K562 (cell line): ENCODE measurements around the gene TRIM37. TPM values are rescaled to one million over a fixed set of nuclear protein-coding genes. Genes with fewer than 3 reads are reported as not detected.

Experiments
- ATAC-seq: fragments of 200-7000 bp; cut with Tn5 transposase; 3 replicates; pipeline ENCODE4 v1.9.1; 2020; ENCODE audit warnings: moderate library complexity
- BruUV-seq: library from RNA; stranded (reverse); fragments of 400-500 nt; replicated peaks from 2 replicates; lab custom pipeline; 2021; lab: Mats Ljungman, UMichigan
- CTCF ChIA-PET: fragments of 300-600 bp; formaldehyde crosslinking; extraction: SDS; loops from one replicate; lab custom pipeline; 2021; ENCODE audit warnings: low intra/inter-chr PET ratio; lab: Yijun Ruan, JAX
- POLR2A ChIA-PET: fragments of 300-600, 350-650 bp; sonication (Branson Sonifier 250); formaldehyde crosslinking; extraction: SDS; loops from one replicate; lab custom pipeline; 2021; ENCODE audit warnings: antibody characterized with exemption, inconsistent platforms; lab: Yijun Ruan, JAX
- DNase-seq, 4 experiments: peaks; one replicate each; pipeline versions ENCODE4 v3.0.0 to v3.0.0-alpha.2; 2011 to 2018; ENCODE audit warnings: low spot score in 3 of 4, mixed read lengths in 3 of 4; ENCODE audit errors: extremely low read depth in 1 of 4
- FAIRE-seq: peaks from 2 replicates; lab custom pipeline; 2011; peaks lifted over from hg19 to GRCh38; lab: Jason Lieb, UNC
- H2AFZ ChIP-seq: 2 replicates; pipeline ENCODE4 v1.6.0; 2011; ENCODE audit warnings: low read depth, low read length, control low read depth, inconsistent platforms
- H3K27ac ChIP-seq: fragments of 200-600 bp; 3 replicates; pipeline ENCODE4 v1.8.0; 2011; ENCODE audit warnings: low read depth, mild to moderate bottlenecking, control low read depth, inconsistent platforms, low read length, moderate library complexity, mixed read lengths; ENCODE audit errors: extremely low read depth
- H3K27me3 ChIP-seq, 2 experiments: fragments of 300-600 bp in 1 of 2; 2 replicates in 1 of 2; 3 replicates in 1 of 2; pipeline versions ENCODE4 v1.6.0 to v1.8.0; 2011; ENCODE audit warnings: inconsistent platforms in 2 of 2, low read length in 2 of 2, mild to moderate bottlenecking in 1 of 2, mixed read lengths in 1 of 2, moderate library complexity in 1 of 2; ENCODE audit not compliant: control insufficient read depth in 2 of 2, insufficient read depth in 2 of 2
- H3K36me3 ChIP-seq: fragments of 300-600 bp; 3 replicates; pipeline ENCODE4 v1.8.0; 2011; ENCODE audit warnings: mild to moderate bottlenecking, low read length, inconsistent platforms; ENCODE audit not compliant: control insufficient read depth, insufficient read depth
- H3K4me1 ChIP-seq, 2 experiments: fragments of 200-600 bp in 1 of 2; replicated peaks in 1 of 2; 2 replicates in 1 of 2; 3 replicates in 1 of 2; pipeline versions ENCODE4 v1.5.1 to v1.8.0; 2011; ENCODE audit warnings: inconsistent platforms in 2 of 2, low read length in 2 of 2, mild to moderate bottlenecking in 1 of 2, mixed read lengths in 1 of 2, moderate library complexity in 1 of 2; ENCODE audit not compliant: control insufficient read depth in 2 of 2, insufficient read depth in 2 of 2
- H3K4me2 ChIP-seq: 2 replicates; pipeline ENCODE4 v1.6.1; 2011; ENCODE audit warnings: low read length, control low read depth, inconsistent platforms, mixed read lengths; ENCODE audit not compliant: insufficient read depth
- H3K4me3 ChIP-seq: fragments of 200-600 bp; sonication (generic), shearing (Covaris generic); 2 replicates; pipeline ENCODE4 v1.5.1; 2016; ENCODE audit warnings: control low read depth, inconsistent platforms
- H3K79me2 ChIP-seq: fragments of 200-600 bp; 3 replicates; pipeline ENCODE4 v1.8.0; 2011; ENCODE audit warnings: low read length, inconsistent platforms; ENCODE audit not compliant: control insufficient read depth, insufficient read depth
- H3K9ac ChIP-seq, 2 experiments: 2 replicates each; pipeline versions ENCODE4 v1.6.0 to v1.6.1; 2011; ENCODE audit warnings: low read depth in 2 of 2, low read length in 2 of 2, control low read depth in 1 of 2, inconsistent platforms in 1 of 2, mild to moderate bottlenecking in 1 of 2, mixed read lengths in 1 of 2; ENCODE audit not compliant: insufficient read depth in 1 of 2
- H3K9me1 ChIP-seq: one replicate; pipeline ENCODE4 v1.6.0; 2011; ENCODE audit warnings: inconsistent platforms, mild to moderate bottlenecking, low read length, moderate library complexity; ENCODE audit not compliant: control insufficient read depth, insufficient read depth
- H3K9me3 ChIP-seq: replicated peaks from 2 replicates; pipeline ENCODE4 v1.5.1; 2011; ENCODE audit warnings: low read depth, low read length, inconsistent platforms; ENCODE audit not compliant: control insufficient read depth, insufficient read depth
- H4K20me1 ChIP-seq: replicated peaks from 2 replicates; pipeline ENCODE4 v1.6.1; 2011; ENCODE audit warnings: low read length, inconsistent platforms, mixed read lengths; ENCODE audit not compliant: control insufficient read depth, insufficient read depth
- CGGBP1 ChIP-seq: fragments of 250-450 bp; sonication (Bioruptor Pico); IDR thresholded peaks from 2 replicates; pipeline ENCODE4 v1.9.0; 2021; ENCODE audit warnings: mild to moderate bottlenecking
- CSDE1 ChIP-seq, 2 experiments: fragments of 450-650 bp; IDR thresholded peaks; 2 replicates each; pipeline ENCODE4 v1.6.1; 2016; ENCODE audit warnings: mild to moderate bottlenecking in 1 of 2
- DLX4 ChIP-seq: fragments of 250-450 bp; sonication (Bioruptor Pico); IDR thresholded peaks from 2 replicates; pipeline ENCODE4 v1.6.1; 2021; ENCODE audit warnings: mild to moderate bottlenecking
- E2F8 ChIP-seq: fragments of 450-650 bp; IDR thresholded peaks from 2 replicates; pipeline ENCODE4 v1.7.1; 2018; ENCODE audit warnings: mild to moderate bottlenecking, low read depth; ENCODE audit not compliant: partially characterized antibody
- KAT7 ChIP-seq: sonication (generic); formaldehyde crosslinking; IDR thresholded peaks from 2 replicates; pipeline ENCODE4 v1.8.0; 2022; ENCODE audit warnings: missing genetic modification reagents, mild to moderate bottlenecking, borderline replicate concordance
- NKRF ChIP-seq: fragments of 450-650 bp; IDR thresholded peaks from 2 replicates; pipeline ENCODE4 v1.6.1; 2016; ENCODE audit warnings: borderline replicate concordance
- RFX1 ChIP-seq: fragments of 450-650 bp; IDR thresholded peaks from 2 replicates; pipeline ENCODE4 v1.6.1; 2016; ENCODE audit warnings: mild to moderate bottlenecking, moderate library complexity
- STAT6 ChIP-seq: sonication (generic); formaldehyde crosslinking; IDR thresholded peaks from 2 replicates; pipeline ENCODE4 v1.8.1; 2023; ENCODE audit warnings: mild to moderate bottlenecking, missing genetic modification reagents
- SUPT5H ChIP-seq: fragments of 450-650 bp; IDR thresholded peaks from 2 replicates; pipeline ENCODE4 v1.6.1; 2016
- TBL1XR1 ChIP-seq, 2 experiments: IDR thresholded peaks; 2 replicates each; pipeline ENCODE4 v1.6.1; 2012; ENCODE audit warnings: improper control_type of control experiment in 2 of 2, low read length in 2 of 2, mild to moderate bottlenecking in 1 of 2
- TSC22D4 ChIP-seq: fragments of 450-650 bp; IDR thresholded peaks from 2 replicates; pipeline ENCODE4 v1.6.1; 2016; ENCODE audit warnings: missing genetic modification characterization, missing biosample characterization, control low read depth
- ZNF165 ChIP-seq: fragments of 250-450 bp; sonication (Bioruptor Pico); IDR thresholded peaks from 2 replicates; pipeline ENCODE4 v1.4.0; 2020; ENCODE audit warnings: borderline replicate concordance
- ZNF197 ChIP-seq: fragments of 200-800 bp; sonication (Bioruptor generic); IDR thresholded peaks from 2 replicates; pipeline ENCODE4 v1.6.1; 2016; ENCODE audit warnings: low read depth, missing genetic modification characterization, missing compliant biosample characterization
- ZNF436 ChIP-seq: fragments of 250-450, 450-650 bp; sonication (Bioruptor Pico); formaldehyde crosslinking; IDR thresholded peaks from 2 replicates; pipeline ENCODE4 v1.7.0; 2020; ENCODE audit warnings: mild to moderate bottlenecking
- WGBS: fragments of 100-300 bp; shearing (Covaris generic); methylation state at CpG from one replicate; pipeline ENCODE4 v1.1.6; 2016; ENCODE audit warnings: low coverage, mixed read lengths; ENCODE audit not compliant: insufficient coverage; ENCODE audit errors: missing lambda C conversion rate; 5-methylcytosine and 5-hydroxymethylcytosine counted together
- in situ Hi-C: fragments of 300-500 bp; cut with MboI; formaldehyde crosslinking; loops from 4 replicates; pipeline ENCODE4 v1.15.0; 2018; ENCODE audit warnings: inconsistent platforms, mixed read lengths
- intact Hi-C: fragments of 100-400 bp; cut with micrococcal nuclease; formaldehyde crosslinking; loops from 2 replicates; pipeline ENCODE4 v1.14.2; 2022
- polyA plus RNA-seq, 8 experiments: library from polyadenylated mRNA; depleted of rRNA in 4 of 8; stranded (reverse) in 5 of 8; unstranded in 3 of 8; fragments of >200 nt; fragmentation: Nextera tagmentation in 2 of 8; fragmentation: Illumina TruSeq in 1 of 8; extraction: Ambion mirVana in 2 of 8; extraction: Trizol in 1 of 8; gene quantifications; 2 replicates each; pipeline versions ENCODE4 v1.2.1 to v1.2.3, GENCODE V29; 2011 to 2014; ENCODE audit warnings: inconsistent platforms in 1 of 8, missing spikeins in 1 of 8
- total RNA-seq, 7 experiments: library from RNA; depleted of rRNA in 6 of 7; stranded (reverse); fragments of >200 nt in 6 of 7; fragmentation: Illumina TruSeq in 2 of 7; extraction: Trizol in 2 of 7; gene quantifications; 2 replicates each; pipeline versions ENCODE4 v1.2.1 to v1.2.3, GENCODE V29; 2011 to 2021; ENCODE audit warnings: low replicate concordance in 1 of 7

The TRIM37 gene
- total and polyA plus RNA-seq, 9 of the 15 experiments (the other 6 are each of a cell fraction or from before 2014, with no cell fraction given): 4.5 to 31.4 (median 23.8) TPM

- CTCF ChIA-PET: no interaction called here
- POLR2A ChIA-PET: interaction anchor here (0.7 to 2.4 kb wide), 9 partner anchors 8 to 476 kb away, joined by 4 to 18 read pairs (median 6); partner anchors contain the start of genes PRR11 and SKA2
- TF ChIP-seq ZNF197: no peak
- TF ChIP-seq NKRF: 0 out of 2 replicates have a peak, but pooled peaks have one; percentile 71
- TF ChIP-seq ZNF165 (CRISPR knock-in tag): no peak
- no peak for TF ChIP-seq CSDE1 (IDR thresholded peaks at IDR 0.05)
- no peak for TF ChIP-seq TBL1XR1 (IDR thresholded peaks at IDR 0.05; ENCODE audit: low read length in 2 of 2)
- TF ChIP-seq STAT6 (CRISPR knock-in tag): no peak
- peak; percentile 66 for TF ChIP-seq E2F8
- no peak for TF ChIP-seq DLX4
- peak; percentile 24; the same call in 1 of the 2 replicates for TF ChIP-seq SUPT5H
- TF ChIP-seq ZNF436: no peak
- no peak for TF ChIP-seq KAT7 (CRISPR knock-in tag)
- no peak for TF ChIP-seq TSC22D4
- peak; percentile 22; the same call in 1 of the 2 replicates for TF ChIP-seq RFX1
- TF ChIP-seq CGGBP1 (CRISPR knock-in tag): no peak
Observed at GRCh38 chr17:59107306-59107670, 608 bp upstream of the TRIM37 start.

More at GRCh38 chr17:59107306-59107670, 608 bp upstream of the TRIM37 start:
- BruUV-seq: TSS peak; percentile 89
- Histone ChIP-seq H3K4me3 (peak overlapping the region; percentile 86), H3K9me3 (no peaks in the 10 kb centered on the region), H3K36me3 (peaks cover 35% of the 10 kb centered on the region), H3K4me2 (peak overlapping the region; percentile 98), H4K20me1 (no peaks in the 10 kb centered on the region), H2AFZ (peak overlapping the region; percentile 94), H3K4me1 (peaks cover 9 to 17% of the 10 kb centered on the region in 2 experiments; a peak in 4 of 5 replicates), H3K9me1 (no peaks in the 10 kb centered on the region), H3K27ac (peak overlapping the region; percentile 81), H3K9ac (peak overlapping the region; percentile 78 to 95), H3K27me3 (no peaks in the 10 kb centered on the region), H3K79me2 (peaks cover 36% of the 10 kb centered on the region)
- no peak for DNase-seq
- FAIRE-seq: no peak
- under 1% methylated on average over 10 of the region's 10 CpGs for WGBS
- intact Hi-C loops: loop anchor here (2.0 kb wide), 1 partner anchor 48 kb away; the partner anchor contains the start of genes PRR11 and SKA2
- in situ Hi-C loops: no loop called here
- peak; percentile 18 for ATAC-seq
